ENCODE data around the gene PITX1.

The PITX1 gene

GRCh38 chr5:135033901-135034235, at the start of gene PITX1:
PITX1 (minus strand) TSS chr5:135034228; CDS start chr5:135033881, 347 bp downstream.
- TF ChIP-seq FOXM1 (IDR thresholded peaks at IDR 0.05; ENCODE audit: borderline replicate concordance, low read depth) = no peak
- no peak for TF ChIP-seq CEBPB (IDR thresholded peaks at IDR 0.05)
- 0 out of 2 replicates have a peak, but pooled peaks have one; percentile 22 for TF ChIP-seq TAF1 (IDR thresholded peaks at IDR 0.05; ENCODE audit: low read depth)
- TF ChIP-seq ZBTB7A (IDR thresholded peaks at IDR 0.05; ENCODE audit: low read depth) = no peak

- no peak for TF ChIP-seq RAD21 (IDR thresholded peaks at IDR 0.05; ENCODE audit: low read depth)
- TF ChIP-seq FOXM1 (IDR thresholded peaks at IDR 0.05; ENCODE audit: borderline replicate concordance, low read depth) = no peak
- no peak for TF ChIP-seq USF1 (IDR thresholded peaks at IDR 0.05)
These were observed 47.2 kb upstream of the PITX1 start for GRCh38 chr5:135081240-135081639.

- no peak for TF ChIP-seq TAF1 (IDR thresholded peaks at IDR 0.05; ENCODE audit: low read depth)
- TF ChIP-seq NFIC (IDR thresholded peaks at IDR 0.05) = no peak
- TF ChIP-seq CEBPB (IDR thresholded peaks at IDR 0.05) = no peak
- no peak for TF ChIP-seq MAX (IDR thresholded peaks at IDR 0.05)
- TF ChIP-seq EP300 (IDR thresholded peaks at IDR 0.05; ENCODE audit: borderline replicate concordance) = no peak
- no peak for TF ChIP-seq CREB1 (IDR thresholded peaks at IDR 0.05; ENCODE audit: low read depth)
- no peak for TF ChIP-seq USF1 (IDR thresholded peaks at IDR 0.05)
- TF ChIP-seq ZBTB7A (IDR thresholded peaks at IDR 0.05; ENCODE audit: low read depth) = no peak
- TF ChIP-seq REST (IDR thresholded peaks at IDR 0.05; ENCODE audit: low read depth) = no peak
These were observed 45.7 kb upstream of the PITX1 start for GRCh38 chr5:135079760-135080159.

- no peak for TF ChIP-seq YY1 (IDR thresholded peaks at IDR 0.05; ENCODE audit: low read depth)
These were observed 45.2 kb upstream of the PITX1 start for GRCh38 chr5:135079099-135079681.

- TF ChIP-seq REST (IDR thresholded peaks at IDR 0.05; ENCODE audit: low read depth) (no peak), TEAD4 (IDR thresholded peaks at IDR 0.05) (no peak), RAD21 (IDR thresholded peaks at IDR 0.05; ENCODE audit: low read depth) (no peak), EP300 (IDR thresholded peaks at IDR 0.05; ENCODE audit: borderline replicate concordance) (no peak), YY1 (IDR thresholded peaks at IDR 0.05; ENCODE audit: low read depth) (no peak), TCF12 (IDR thresholded peaks at IDR 0.05; ENCODE audit: low read depth) (no peak), TAF1 (IDR thresholded peaks at IDR 0.05; ENCODE audit: low read depth) (no peak), CREB1 (IDR thresholded peaks at IDR 0.05; ENCODE audit: low read depth) (no peak), FOXM1 (IDR thresholded peaks at IDR 0.05; ENCODE audit: borderline replicate concordance, low read depth) (no peak), NFIC (IDR thresholded peaks at IDR 0.05) (no peak), MAX (IDR thresholded peaks at IDR 0.05) (no peak), USF1 (IDR thresholded peaks at IDR 0.05) (no peak), EGR1 (IDR thresholded peaks at IDR 0.05) (no peak), CEBPB (IDR thresholded peaks at IDR 0.05) (no peak), ZBTB7A (IDR thresholded peaks at IDR 0.05; ENCODE audit: low read depth) (no peak)
These were observed 42.8 kb upstream of the PITX1 start for GRCh38 chr5:135076801-135077200.

GRCh38 chr5:135076051-135076491, 42.0 kb upstream of the PITX1 start:
- TF ChIP-seq TAF1 (IDR thresholded peaks at IDR 0.05; ENCODE audit: low read depth) (no peak), REST (IDR thresholded peaks at IDR 0.05; ENCODE audit: low read depth) (no peak), ZBTB7A (IDR thresholded peaks at IDR 0.05; ENCODE audit: low read depth) (no peak), TEAD4 (IDR thresholded peaks at IDR 0.05) (no peak), YY1 (IDR thresholded peaks at IDR 0.05; ENCODE audit: low read depth) (no peak), EP300 (IDR thresholded peaks at IDR 0.05; ENCODE audit: borderline replicate concordance) (no peak), TCF12 (IDR thresholded peaks at IDR 0.05; ENCODE audit: low read depth) (no peak), MAX (IDR thresholded peaks at IDR 0.05) (no peak), USF1 (IDR thresholded peaks at IDR 0.05) (no peak), CEBPB (IDR thresholded peaks at IDR 0.05) (no peak), NFIC (IDR thresholded peaks at IDR 0.05) (no peak), RAD21 (IDR thresholded peaks at IDR 0.05; ENCODE audit: low read depth) (no peak)
